Calu3 (cell line): ENCODE data around the gene GRWD1. TPM values are rescaled to one million over a fixed set of nuclear protein-coding genes. Genes with fewer than 3 reads are reported as not detected.

Experiments used
- BruUV-seq: library from RNA; stranded (reverse); fragments of 400-500 nt; replicated peaks from 2 replicates; lab custom pipeline; 2021; lab: Mats Ljungman, UMichigan
- CTCF ChIA-PET: fragments of 300-600 bp; sonication (Branson Sonifier 250); formaldehyde crosslinking; loops from one replicate; lab custom pipeline; 2022; ENCODE audit warnings: antibody characterized with exemption; lab: Charles Lee
- DNase-seq: peaks from one replicate; pipeline ENCODE4 v3.0.0; 2022
- H3K27ac Mint-ChIP-seq: one replicate; pipeline ENCODE4 v1.8.0; 2022; ENCODE audit warnings: mixed read lengths; ENCODE audit not compliant: unreplicated experiment
- H3K27me3 Mint-ChIP-seq: one replicate; pipeline ENCODE4 v1.8.0; 2022; ENCODE audit warnings: mixed read lengths; ENCODE audit not compliant: unreplicated experiment
- H3K36me3 Mint-ChIP-seq: one replicate; pipeline ENCODE4 v1.8.0; 2022; ENCODE audit warnings: mild to moderate bottlenecking, moderate library complexity, mixed read lengths; ENCODE audit not compliant: insufficient read depth, unreplicated experiment
- H3K4me1 Mint-ChIP-seq: one replicate; pipeline ENCODE4 v1.8.0; 2022; ENCODE audit warnings: mild to moderate bottlenecking, low read depth, mixed read lengths; ENCODE audit not compliant: unreplicated experiment
- H3K4me3 Mint-ChIP-seq: one replicate; pipeline ENCODE4 v1.8.0; 2022; ENCODE audit warnings: mild to moderate bottlenecking, low read depth, moderate library complexity, mixed read lengths; ENCODE audit not compliant: unreplicated experiment
- H3K9me3 Mint-ChIP-seq: one replicate; pipeline ENCODE4 v1.8.0; 2022; ENCODE audit warnings: low read depth, mixed read lengths; ENCODE audit not compliant: unreplicated experiment
- intact Hi-C: fragments of 100-400 bp; cut with micrococcal nuclease; formaldehyde crosslinking; loops from one replicate; pipeline ENCODE4 v1.10.0; 2022; ENCODE audit not compliant: unreplicated experiment
- total RNA-seq: library from RNA; stranded (reverse); gene quantifications from 2 replicates; pipeline ENCODE4 v1.2.3, GENCODE V29; 2022
- TF ChIP-seq, protein P1 (sequence below): fragments of 200-600 bp; IDR thresholded peaks from one replicate; pipeline ENCODE4 v1.8.0; 2022; ENCODE audit warnings: antibody characterized with exemption; ENCODE audit not compliant: unreplicated experiment

GRWD1 gene
- total RNA-seq, 1 experiment from 2014 or later, result 75.0 TPM

DNA sequence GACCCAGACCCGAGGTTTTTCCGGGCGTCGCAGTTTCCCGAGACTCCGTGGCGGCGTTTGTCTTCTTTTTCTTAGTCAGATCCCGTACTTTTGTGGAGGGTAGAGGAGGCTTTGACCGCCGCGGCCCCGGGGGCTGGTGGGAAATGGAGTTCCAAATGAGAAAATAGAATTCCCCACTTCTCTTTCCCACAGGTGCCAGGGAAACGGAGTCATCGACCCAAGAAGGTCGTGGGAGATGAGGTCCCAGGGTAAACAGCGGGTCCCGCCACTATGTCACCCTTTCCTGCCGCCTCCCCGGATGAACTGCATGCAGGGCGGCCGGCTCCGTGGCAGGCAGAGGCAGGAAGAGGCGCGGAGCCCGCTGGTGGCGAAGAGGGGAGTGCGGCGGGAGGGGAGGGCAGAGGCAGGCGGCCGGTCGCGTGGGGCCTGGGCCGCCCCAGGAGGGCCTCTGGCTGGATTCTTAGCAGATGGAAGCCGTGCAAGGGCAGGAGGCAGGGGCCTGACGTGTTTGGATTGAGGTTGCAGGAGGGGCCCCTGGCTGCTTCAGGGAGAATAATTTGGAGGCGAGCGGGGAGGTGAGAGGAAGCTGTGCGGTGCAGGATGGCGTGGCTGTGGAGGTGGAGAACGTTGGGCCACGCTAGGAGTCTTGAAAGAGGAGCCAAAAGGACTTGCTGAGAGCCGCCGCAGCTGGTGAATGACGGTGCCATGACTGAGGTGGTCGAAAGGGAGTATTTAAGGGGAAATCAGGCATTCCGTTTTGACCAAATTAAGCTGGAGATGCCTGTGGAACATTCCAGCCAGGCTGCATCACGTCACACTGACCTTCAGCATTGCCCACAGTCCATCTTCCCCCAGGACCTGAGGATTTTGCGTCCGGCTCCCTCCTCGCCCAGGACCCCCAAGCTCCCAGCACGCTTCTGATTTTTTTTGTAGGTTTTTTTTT, 35.0 kb downstream of the GRWD1 start:
- Mint-ChIP-seq H3K27me3 (no peaks in the 10 kb centered on the region), H3K4me1 (peaks cover 13% of the 10 kb centered on the region), H3K36me3 (peaks cover 76% of the 10 kb centered on the region), H3K27ac (no peak overlapping the region), H3K4me3 (no peak overlapping the region), H3K9me3 (no peaks in the 10 kb centered on the region)
- intact Hi-C loops, result loop anchor here (10.0 kb wide), 1 partner anchor 146 kb away; no protein-coding TSS in a partner anchor
- TF ChIP-seq, protein P1, sequence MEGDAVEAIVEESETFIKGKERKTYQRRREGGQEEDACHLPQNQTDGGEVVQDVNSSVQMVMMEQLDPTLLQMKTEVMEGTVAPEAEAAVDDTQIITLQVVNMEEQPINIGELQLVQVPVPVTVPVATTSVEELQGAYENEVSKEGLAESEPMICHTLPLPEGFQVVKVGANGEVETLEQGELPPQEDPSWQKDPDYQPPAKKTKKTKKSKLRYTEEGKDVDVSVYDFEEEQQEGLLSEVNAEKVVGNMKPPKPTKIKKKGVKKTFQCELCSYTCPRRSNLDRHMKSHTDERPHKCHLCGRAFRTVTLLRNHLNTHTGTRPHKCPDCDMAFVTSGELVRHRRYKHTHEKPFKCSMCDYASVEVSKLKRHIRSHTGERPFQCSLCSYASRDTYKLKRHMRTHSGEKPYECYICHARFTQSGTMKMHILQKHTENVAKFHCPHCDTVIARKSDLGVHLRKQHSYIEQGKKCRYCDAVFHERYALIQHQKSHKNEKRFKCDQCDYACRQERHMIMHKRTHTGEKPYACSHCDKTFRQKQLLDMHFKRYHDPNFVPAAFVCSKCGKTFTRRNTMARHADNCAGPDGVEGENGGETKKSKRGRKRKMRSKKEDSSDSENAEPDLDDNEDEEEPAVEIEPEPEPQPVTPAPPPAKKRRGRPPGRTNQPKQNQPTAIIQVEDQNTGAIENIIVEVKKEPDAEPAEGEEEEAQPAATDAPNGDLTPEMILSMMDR, result no peak
- BruUV-seq, result no TSS peak
- CTCF ChIA-PET, result interaction anchor here (0.5 to 1.0 kb wide), 2 partner anchors 31 to 104 kb away, joined by 3 read pairs; no protein-coding TSS in a partner anchor
- DNase-seq, result no peak

DNA sequence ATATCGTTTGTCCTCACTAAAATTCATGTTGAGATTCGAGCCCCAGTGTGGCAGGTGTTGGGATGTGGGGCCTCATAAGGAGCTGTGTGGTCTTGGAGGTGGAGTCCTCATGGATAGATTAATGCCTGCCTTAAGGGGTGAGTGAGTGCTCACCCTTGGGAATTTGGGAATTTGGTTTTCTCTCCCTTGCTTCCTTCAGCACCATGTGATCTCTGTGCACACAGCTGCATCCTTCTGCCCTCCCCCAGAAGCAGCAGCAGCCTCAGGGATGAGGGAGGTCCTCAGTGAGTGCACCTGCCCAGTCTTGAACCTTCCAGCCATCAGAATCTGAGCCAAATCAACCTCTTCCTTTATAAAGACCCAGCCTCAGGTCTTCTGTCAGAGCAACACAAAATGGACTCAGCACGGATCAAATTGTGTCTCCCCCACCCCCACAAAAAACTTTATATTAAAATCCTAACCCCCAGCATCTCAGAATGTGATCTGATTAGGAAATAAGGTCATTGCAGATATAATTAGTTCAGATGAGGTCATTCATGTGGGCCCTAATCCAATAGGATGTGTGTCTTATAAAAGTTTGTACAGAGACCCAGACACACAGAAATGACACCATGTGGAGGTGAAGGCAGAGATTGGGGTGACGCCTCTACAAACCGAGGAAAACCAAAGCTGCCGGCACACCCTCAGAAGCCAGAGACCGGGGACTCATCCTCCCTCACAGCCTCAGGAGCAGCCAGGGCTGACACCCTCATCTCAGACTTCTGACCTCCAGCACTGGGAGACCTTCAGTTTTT, 36.3 kb downstream of the GRWD1 start:
- TF ChIP-seq, protein P1, result no peak
- BruUV-seq, result TSS peak; percentile 26
- DNase-seq, result no peak
- H3K27ac Mint-ChIP-seq, result peak overlapping the region; percentile 17
- H3K9me3 Mint-ChIP-seq, result no peaks in the 10 kb centered on the region
- H3K4me1 Mint-ChIP-seq, result peaks cover 23% of the 10 kb centered on the region
- H3K36me3 Mint-ChIP-seq, result peaks cover 73% of the 10 kb centered on the region
- intact Hi-C loops, result loop anchor here (10.0 kb wide), 1 partner anchor 147 kb away; no protein-coding TSS in a partner anchor
- no peaks in the 10 kb centered on the region for H3K27me3 Mint-ChIP-seq
- H3K4me3 Mint-ChIP-seq, result no peak overlapping the region
- CTCF ChIA-PET, result interaction anchor here (1.0 kb wide), 1 partner anchor 102 kb away, joined by 3 read pairs; no protein-coding TSS in a partner anchor

DNA sequence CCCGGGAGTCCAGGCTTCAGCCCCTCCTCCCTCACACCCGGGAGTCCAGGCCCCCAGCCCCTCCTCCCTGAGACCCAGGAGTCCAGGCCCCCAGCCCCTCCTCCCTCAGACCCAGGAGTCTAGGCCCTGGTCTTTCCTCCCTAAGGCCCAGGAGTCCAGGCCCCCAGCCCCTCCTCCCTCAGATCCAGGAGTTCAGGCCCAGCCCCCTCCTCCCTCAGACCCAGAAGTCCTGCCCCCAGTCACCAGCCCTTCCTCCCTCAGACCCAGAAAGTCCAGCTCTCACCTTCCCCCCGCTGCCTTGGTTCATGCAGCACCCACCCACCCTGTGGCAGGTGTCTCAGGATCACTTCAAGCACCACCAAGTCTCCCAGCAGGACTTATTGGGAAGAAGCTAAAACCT, 37.5 kb downstream of the GRWD1 start:
- Mint-ChIP-seq H3K4me3 (no peak overlapping the region), H3K4me1 (peaks cover 35% of the 10 kb centered on the region), H3K27ac (no peak overlapping the region), H3K36me3 (peaks cover 76% of the 10 kb centered on the region), H3K27me3 (no peaks in the 10 kb centered on the region), H3K9me3 (no peaks in the 10 kb centered on the region)
- CTCF ChIA-PET, result no interaction called here
- intact Hi-C loops, result loop anchor here (10.0 kb wide), 1 partner anchor 148 kb away; no protein-coding TSS in a partner anchor
- TF ChIP-seq, protein P1, result no peak
- DNase-seq, result no peak
- no TSS peak for BruUV-seq

DNA sequence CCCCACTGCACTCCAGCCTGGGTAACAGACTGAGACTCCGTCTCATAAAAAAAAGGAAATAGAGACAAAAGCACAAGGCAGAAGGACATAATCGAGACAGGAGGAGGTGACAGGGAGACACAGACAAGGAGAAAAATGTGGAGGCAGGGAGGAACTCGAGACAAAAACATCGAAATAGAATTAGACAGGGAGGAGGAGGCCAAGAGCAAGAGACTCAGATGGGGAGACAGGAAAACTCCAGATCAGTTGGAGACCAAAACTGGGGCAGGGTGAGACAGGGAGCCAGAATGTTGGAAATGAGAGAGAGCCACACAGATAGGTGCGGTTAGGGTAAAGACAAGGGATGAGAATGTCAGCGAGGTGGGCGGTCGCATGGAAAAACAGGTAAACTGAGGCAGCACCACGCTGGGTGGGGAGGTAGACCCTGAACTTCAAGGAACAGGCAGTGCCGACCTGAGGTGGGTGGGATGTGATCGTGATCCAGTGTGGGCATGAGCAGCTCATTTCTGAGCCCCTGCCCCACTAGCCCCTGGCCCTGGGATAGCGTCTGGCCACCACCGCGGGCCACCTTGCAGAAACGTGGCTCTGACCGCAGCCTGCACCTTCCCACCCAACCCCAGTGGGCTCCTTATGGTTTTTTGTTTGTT, 38.6 kb downstream of the GRWD1 start:
- Mint-ChIP-seq H3K27me3 (no peaks in the 10 kb centered on the region), H3K36me3 (peaks cover 80% of the 10 kb centered on the region), H3K4me3 (no peak overlapping the region), H3K9me3 (no peaks in the 10 kb centered on the region), H3K27ac (peak overlapping the region; percentile 9), H3K4me1 (peaks cover 42% of the 10 kb centered on the region)
- TF ChIP-seq, protein P1, result no peak
- no TSS peak for BruUV-seq
- no peak for DNase-seq
- intact Hi-C loops, result loop anchor here (10.0 kb wide), 1 partner anchor 150 kb away; no protein-coding TSS in a partner anchor
- CTCF ChIA-PET, result no interaction called here
